ENCODE data around the gene RPS26. TPM values are rescaled to one million over a fixed set of nuclear protein-coding genes. Genes with fewer than 3 reads are reported as not detected.
A peak's percentile ranks its signal among the peaks of the same experiment; 100 is the strongest.

The RPS26 gene
- total RNA-seq, 1 donor = 459 TPM

DNA sequence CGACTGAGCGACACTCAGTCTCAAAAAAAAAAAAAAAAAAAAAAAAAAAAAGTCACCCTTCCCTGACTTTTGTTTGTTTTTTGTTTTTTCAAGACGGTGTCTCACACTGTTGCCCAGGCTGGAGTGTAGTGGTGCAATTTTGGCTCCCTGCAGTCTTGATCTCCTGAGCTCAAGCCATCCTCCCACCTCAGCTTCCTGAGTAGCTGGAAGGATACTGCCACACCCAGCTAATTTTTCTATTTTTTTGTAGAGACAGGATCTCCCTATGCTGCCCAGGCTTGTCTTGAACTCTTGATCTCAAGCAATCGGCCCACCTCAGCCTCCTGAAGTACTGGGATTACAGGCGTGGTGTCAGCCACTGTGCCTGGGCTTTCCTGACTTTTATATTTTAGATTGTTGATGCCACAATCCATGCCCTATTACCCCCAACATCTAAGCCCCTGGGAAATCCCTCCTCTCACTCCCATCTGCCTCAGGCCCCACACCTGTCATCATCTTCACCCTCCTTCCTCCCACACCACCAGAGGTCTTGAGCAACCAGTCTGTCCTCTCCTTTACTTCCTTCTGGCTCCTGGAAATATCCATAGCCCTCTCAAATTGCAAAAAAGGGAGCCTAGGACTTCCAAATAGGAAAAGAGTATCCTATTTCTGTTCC, 13.1 kb upstream of the RPS26 start:
- Histone ChIP-seq H3K27me3 (ENCODE audit: insufficient read depth, low read length) (no peaks in the 10 kb centered on the region), H4K20me1 (ENCODE audit: insufficient read depth, low read length) (no peaks in the 10 kb centered on the region), H3K4me2 (ENCODE audit: insufficient read depth, low read length) (no peak overlapping the region), H3K4me3 (ENCODE audit: insufficient read depth, low read length) (no peak overlapping the region), H2AFZ (ENCODE audit: low read length) (peak overlapping the region; percentile 52), H3K79me2 (ENCODE audit: insufficient read depth, low read length) (no peaks in the 10 kb centered on the region), H3K4me1 (ENCODE audit: insufficient read depth, low read length) (peaks cover 13% of the 10 kb centered on the region), H3K36me3 (ENCODE audit: insufficient read depth, low read length) (peaks cover 22% of the 10 kb centered on the region), H3K27ac (ENCODE audit: low read depth, low read length) (peak overlapping the region; percentile 57), H3K9me3 (ENCODE audit: low read depth, low read length) (no peaks in the 10 kb centered on the region)
- DNase-seq (ENCODE audit: insufficient read length, low spot score, missing footprints) = peak; percentile 84
- TF ChIP-seq, protein P1, sequence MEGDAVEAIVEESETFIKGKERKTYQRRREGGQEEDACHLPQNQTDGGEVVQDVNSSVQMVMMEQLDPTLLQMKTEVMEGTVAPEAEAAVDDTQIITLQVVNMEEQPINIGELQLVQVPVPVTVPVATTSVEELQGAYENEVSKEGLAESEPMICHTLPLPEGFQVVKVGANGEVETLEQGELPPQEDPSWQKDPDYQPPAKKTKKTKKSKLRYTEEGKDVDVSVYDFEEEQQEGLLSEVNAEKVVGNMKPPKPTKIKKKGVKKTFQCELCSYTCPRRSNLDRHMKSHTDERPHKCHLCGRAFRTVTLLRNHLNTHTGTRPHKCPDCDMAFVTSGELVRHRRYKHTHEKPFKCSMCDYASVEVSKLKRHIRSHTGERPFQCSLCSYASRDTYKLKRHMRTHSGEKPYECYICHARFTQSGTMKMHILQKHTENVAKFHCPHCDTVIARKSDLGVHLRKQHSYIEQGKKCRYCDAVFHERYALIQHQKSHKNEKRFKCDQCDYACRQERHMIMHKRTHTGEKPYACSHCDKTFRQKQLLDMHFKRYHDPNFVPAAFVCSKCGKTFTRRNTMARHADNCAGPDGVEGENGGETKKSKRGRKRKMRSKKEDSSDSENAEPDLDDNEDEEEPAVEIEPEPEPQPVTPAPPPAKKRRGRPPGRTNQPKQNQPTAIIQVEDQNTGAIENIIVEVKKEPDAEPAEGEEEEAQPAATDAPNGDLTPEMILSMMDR (IDR thresholded peaks at IDR 0.05; ENCODE audit: extremely low read depth, low read depth, low read length) = no peak

DNA sequence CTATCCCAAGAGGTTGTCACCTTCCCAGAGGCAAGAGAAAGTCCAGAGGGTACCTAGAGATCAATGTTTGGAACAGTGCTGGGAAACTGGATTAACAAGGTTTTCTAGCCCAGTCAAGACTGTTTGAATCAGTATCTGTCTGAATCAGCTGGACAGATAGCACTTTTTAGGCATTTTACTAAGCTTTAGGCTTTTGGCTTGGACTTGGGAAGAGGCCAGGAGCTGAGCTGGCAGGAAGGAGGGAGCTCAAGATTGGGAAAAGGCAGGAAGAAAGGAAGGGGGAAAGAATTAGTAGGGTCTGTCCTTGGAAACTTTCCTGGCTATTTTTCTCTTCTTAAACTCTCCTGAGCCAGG, 12.6 kb upstream of the RPS26 start:
- DNase-seq (ENCODE audit: insufficient read length, low spot score, missing footprints) = peak; percentile 92
- TF ChIP-seq, protein P1 (IDR thresholded peaks at IDR 0.05; ENCODE audit: extremely low read depth, low read depth, low read length) = no peak
- no peaks in the 10 kb centered on the region for H3K79me2 ChIP-seq (ENCODE audit: insufficient read depth, low read length)
- H2AFZ ChIP-seq (ENCODE audit: low read length) = peak overlapping the region; percentile 52
- H3K9me3 ChIP-seq (ENCODE audit: low read depth, low read length) = no peaks in the 10 kb centered on the region
- H3K27ac ChIP-seq (ENCODE audit: low read depth, low read length) = peak overlapping the region; percentile 57
- no peaks in the 10 kb centered on the region for H4K20me1 ChIP-seq (ENCODE audit: insufficient read depth, low read length)
- H3K4me3 ChIP-seq (ENCODE audit: insufficient read depth, low read length) = no peak overlapping the region
- H3K36me3 ChIP-seq (ENCODE audit: insufficient read depth, low read length) = peaks cover 22% of the 10 kb centered on the region
- H3K4me1 ChIP-seq (ENCODE audit: insufficient read depth, low read length) = peaks cover 13% of the 10 kb centered on the region
- H3K27me3 ChIP-seq (ENCODE audit: insufficient read depth, low read length) = no peaks in the 10 kb centered on the region
- H3K4me2 ChIP-seq (ENCODE audit: insufficient read depth, low read length) = no peak overlapping the region

DNA sequence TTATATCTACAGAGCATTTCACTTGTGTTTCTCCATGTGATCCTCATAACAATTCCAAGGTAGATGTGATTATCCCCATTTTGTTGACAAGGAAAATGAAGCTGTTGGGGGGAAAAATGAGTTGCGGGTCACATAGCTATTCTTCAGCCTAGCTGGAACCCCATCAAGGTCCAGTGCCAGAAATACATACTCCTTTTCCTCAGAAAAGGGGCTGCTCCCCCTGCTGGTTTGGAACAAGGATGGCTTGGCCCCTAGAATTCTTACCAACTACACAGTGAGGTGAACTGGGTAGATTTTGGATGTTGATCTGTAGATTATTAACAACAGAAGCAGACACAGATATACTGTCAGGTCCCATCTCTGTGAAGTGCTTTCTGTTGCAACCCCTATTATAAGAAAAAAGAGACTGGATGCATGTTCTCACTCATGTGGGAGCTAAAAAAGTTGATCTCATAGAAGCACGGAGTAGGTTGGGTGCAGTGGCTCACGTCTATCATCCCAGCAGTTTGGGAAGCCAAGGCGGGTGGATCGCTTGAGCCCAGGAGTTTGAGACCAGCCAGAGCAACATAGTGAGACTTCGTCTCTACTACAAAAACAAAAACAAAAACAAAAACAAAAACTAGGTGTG, 11.9 kb upstream of the RPS26 start:
- Histone ChIP-seq H2AFZ (ENCODE audit: low read length) (peak overlapping the region; percentile 52), H3K4me1 (ENCODE audit: insufficient read depth, low read length) (peaks cover 13% of the 10 kb centered on the region), H3K4me3 (ENCODE audit: insufficient read depth, low read length) (no peak overlapping the region), H3K79me2 (ENCODE audit: insufficient read depth, low read length) (no peaks in the 10 kb centered on the region), H3K36me3 (ENCODE audit: insufficient read depth, low read length) (peaks cover 22% of the 10 kb centered on the region), H3K9me3 (ENCODE audit: low read depth, low read length) (no peaks in the 10 kb centered on the region), H3K27me3 (ENCODE audit: insufficient read depth, low read length) (no peaks in the 10 kb centered on the region), H3K4me2 (ENCODE audit: insufficient read depth, low read length) (peak overlapping the region; percentile 28), H3K27ac (ENCODE audit: low read depth, low read length) (peak overlapping the region; percentile 57), H4K20me1 (ENCODE audit: insufficient read depth, low read length) (no peaks in the 10 kb centered on the region)
- TF ChIP-seq, protein P1 (IDR thresholded peaks at IDR 0.05; ENCODE audit: extremely low read depth, low read depth, low read length) = peak; percentile 85
- peak; percentile 95 for DNase-seq (ENCODE audit: insufficient read length, low spot score, missing footprints)

DNA sequence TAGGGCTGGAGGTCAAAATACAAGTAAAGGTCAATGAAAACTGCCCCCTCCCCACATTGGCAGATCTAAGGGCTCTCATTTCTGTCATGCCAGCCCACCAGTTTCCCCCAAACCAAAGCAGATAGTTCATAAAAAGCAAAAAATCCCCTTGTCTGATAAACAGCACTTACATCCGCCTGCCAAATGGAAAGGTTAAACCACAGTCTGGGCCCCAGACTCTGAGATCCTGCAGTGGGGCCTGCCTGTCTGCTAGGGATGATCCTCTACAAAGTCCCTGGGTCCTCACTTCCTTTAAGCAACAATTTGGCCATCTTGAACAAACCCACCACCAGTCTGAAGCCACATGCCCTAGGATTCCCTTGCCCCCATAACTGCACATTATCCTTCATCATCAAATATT, 9.7 kb upstream of the RPS26 start:
- peaks cover 13% of the 10 kb centered on the region for H3K4me1 ChIP-seq (ENCODE audit: insufficient read depth, low read length)
- H3K36me3 ChIP-seq (ENCODE audit: insufficient read depth, low read length) = peaks cover 18% of the 10 kb centered on the region
- H3K27ac ChIP-seq (ENCODE audit: low read depth, low read length) = no peak overlapping the region
- no peaks in the 10 kb centered on the region for H3K27me3 ChIP-seq (ENCODE audit: insufficient read depth, low read length)
- H3K79me2 ChIP-seq (ENCODE audit: insufficient read depth, low read length) = no peaks in the 10 kb centered on the region
- no peak overlapping the region for H3K4me3 ChIP-seq (ENCODE audit: insufficient read depth, low read length)
- H3K4me2 ChIP-seq (ENCODE audit: insufficient read depth, low read length) = no peak overlapping the region
- no peak for DNase-seq (ENCODE audit: insufficient read length, low spot score, missing footprints)
- H4K20me1 ChIP-seq (ENCODE audit: insufficient read depth, low read length) = no peaks in the 10 kb centered on the region
- H3K9me3 ChIP-seq (ENCODE audit: low read depth, low read length) = no peaks in the 10 kb centered on the region
- no peak overlapping the region for H2AFZ ChIP-seq (ENCODE audit: low read length)
- TF ChIP-seq, protein P1 (IDR thresholded peaks at IDR 0.05; ENCODE audit: extremely low read depth, low read depth, low read length) = no peak

Measured in osteoblast (primary cell).